SIG-M5 (cell line): ENCODE results near the gene MTUS2.
A peak's percentile ranks its signal among the peaks of the same experiment; 100 is the strongest.
"Not testable (repeated sequence)": the region's sequence is repeated elsewhere in the genome, so short reads cannot be mapped to it uniquely, and the experiment has no call there.

Source experiments
- DNase-seq: peaks from one replicate; lab custom pipeline; 2025; lab: John Stamatoyannopoulos, UW

MTUS2 gene

DNA sequence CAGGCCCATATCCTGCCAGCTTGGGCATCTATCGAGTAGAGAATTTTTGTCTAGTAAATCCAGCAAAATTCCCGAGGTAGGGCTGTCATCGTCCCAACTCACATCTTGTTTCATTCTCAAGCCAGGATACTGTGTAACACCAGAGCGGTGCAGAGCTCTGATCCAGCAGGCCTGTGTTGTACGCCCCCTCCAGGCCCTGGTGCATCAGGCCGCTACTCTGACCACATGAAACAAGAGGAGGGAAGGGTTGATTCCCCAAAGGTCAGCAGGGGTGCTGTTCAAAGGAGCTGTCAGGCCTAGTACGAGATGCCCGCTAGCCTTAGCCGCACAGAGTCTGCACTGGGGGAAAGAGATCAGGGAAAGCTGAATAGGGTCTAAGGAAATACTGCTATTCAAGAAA, 499.3 kb downstream of the MTUS2 start:
- no peak for DNase-seq

DNA sequence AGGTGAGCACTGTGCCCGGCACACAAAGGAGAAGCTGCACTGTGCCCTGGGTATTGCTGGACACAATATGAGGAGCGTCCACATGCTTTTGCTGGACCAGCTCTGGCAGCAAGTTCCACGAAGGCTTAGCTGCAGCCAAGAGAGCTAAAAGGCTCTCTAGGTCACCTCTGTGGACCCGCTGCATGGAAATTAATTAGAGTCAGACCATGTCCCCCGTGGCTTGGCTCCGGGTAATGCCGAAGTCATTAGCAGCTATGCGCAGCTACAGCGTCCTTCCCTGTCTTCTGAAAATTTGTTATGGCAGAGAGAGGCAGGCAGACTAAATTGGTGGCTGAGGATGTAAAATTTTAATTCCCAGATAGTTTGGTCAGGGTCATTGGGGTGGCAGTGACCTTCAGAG, 503.8 kb downstream of the MTUS2 start:
- DNase-seq: no peak

DNA sequence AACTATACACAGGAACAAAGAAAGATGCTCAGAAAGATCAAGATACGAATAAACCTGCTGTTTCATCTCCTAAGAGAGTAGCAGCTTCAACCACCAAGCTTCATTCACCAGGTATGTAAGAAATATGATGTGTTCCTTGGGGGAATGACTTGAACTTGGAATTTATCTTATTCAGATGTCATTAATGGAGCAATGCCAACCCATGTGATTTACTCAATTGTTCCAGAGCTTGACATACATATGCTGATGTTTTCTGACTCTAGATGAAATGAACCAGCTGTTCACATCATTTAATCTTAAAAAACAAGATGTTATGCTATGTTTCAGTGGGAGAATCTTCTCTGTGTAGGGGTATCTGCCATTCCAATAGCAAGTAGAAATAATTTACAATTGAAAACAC, 504.5 kb downstream of the MTUS2 start:
- no peak for DNase-seq

DNA sequence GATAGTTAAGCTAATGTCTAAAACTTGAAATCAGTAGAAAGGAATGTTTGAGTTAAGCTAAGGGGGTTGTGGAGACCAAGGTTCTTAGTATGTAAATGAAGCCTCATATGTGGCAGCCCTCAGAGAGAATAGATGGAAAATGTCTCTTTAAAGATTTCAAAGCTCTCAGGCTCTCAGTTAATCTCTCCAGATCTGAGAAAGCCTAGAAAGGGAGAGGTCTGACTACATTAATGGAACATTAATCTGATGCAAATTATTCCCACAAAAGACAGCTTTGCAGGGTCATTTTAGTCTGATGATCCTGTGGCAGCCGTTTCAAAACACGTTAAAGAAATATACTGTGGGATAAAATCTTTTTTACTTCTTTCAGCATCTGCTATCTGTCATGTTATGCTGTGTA, 508.4 kb downstream of the MTUS2 start:
- no peak for DNase-seq

DNA sequence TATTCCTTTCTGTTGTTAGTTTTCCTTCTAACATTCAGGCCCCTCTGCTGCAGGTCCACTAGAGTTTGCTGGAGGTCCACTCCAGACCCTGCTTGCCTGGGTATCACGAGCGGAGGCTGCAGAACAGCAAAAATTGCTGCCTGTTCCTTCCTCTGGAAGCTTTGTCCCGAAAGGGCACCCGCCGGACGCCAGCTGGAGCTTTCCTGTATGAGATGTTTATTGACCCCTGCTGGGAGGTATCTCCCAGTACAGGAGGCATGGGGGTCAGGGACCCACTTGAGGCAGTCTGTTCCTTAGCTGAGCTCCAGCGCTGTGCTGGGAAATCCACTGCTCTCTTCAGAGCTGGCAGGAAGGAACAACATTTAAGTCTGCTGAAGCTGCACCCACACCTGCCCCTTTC, 516.2 kb downstream of the MTUS2 start:
- DNase-seq: no peak

DNA sequence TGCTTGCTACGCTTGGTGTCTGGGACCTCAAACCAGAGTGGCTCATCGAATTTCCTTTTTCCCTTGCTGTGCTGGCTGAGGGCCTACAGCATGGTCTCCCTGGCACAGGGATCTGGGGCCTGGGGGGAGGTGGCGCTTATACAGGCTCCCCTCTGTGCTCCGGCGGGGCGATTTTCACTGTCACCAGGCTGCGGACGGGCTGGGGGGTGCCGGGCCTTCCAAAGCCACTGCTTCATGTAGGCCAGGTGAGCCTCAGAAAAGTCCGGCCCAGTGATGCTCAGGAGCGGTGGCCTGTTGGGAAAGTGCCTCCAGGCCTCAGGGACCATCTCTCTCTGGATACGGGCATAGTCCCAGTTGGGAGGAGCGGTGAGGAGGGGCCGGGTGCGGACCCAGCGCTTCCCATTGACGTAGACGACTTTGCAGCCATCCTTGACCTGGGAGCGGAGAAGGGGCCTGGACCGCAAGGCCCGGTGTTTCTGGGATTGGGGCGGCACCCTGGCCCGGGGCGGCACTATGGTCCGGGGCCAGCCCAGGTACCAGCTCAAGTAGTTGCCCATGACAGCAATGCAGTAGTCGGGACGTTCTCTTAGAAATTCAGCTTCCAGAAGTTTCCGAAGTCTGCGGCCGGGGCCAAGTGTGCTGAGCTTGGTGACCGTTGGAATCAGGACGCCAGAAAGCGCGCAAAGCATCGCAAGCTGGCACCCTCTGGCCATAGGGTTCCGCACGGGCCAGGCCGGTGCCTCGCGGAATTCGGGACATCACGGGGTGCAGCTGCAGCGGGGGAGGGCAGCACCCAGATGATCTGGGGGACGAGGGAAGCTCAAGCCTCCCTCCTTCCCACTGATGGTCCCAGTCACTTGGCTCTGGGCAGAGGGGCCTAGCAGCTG, 519.5 kb downstream of the MTUS2 start:
- no peak for DNase-seq

DNA sequence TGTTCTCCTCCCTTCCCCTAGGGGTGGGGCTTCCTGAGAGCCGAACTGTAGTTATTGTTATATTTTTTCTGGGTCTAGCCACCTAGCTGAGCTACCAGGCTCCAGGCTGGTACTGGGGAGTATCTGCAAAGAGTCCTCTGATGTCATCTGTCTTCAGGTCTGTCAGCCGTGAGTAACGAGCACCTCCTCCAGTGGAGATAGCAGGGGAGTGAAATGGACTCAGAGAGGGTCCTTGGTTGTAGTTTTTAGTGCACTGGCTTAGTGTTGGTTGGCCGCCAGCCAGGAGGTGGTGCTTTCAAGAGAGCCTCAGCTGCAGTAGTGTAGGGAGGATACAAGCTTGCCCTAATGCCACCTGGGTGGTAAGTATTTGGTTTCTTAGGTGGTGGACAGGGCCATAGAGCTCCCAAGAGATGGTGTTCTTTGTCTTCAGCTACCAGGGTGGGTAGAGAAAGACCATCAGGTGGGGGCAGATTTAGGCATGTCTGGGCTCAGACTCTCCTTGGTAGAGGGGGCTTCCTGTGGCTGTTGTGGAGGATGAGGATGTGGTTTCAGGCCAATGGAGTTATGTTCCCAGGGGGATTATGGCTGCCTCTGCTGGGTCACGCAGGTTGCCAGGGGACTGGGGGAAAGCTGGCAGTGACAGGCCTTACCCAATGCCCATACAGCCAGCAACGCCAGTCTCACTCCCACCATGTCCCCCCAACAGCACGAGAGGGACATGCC, 525.9 kb downstream of the MTUS2 start:
- not testable (repeated sequence) for DNase-seq

DNA sequence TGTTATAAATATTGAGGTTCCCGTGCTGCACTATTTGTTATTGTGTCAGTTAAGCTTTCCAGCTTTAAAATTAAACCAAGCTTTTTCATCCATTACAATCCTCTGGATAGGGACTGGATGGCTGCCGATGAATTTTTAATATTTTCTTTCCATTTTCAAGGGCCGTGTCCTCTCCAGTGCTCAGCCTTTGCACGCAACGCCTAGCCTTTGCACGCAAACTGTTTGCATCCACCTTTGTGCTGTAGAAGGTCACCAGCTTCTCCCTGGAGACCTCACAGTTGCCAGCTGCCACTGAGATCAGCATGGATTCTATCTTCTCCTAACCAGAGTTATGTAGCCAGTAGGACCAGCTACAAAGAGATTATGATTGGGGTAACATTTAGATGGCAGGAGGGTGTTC, 534.9 kb downstream of the MTUS2 start:
- no peak for DNase-seq

DNA sequence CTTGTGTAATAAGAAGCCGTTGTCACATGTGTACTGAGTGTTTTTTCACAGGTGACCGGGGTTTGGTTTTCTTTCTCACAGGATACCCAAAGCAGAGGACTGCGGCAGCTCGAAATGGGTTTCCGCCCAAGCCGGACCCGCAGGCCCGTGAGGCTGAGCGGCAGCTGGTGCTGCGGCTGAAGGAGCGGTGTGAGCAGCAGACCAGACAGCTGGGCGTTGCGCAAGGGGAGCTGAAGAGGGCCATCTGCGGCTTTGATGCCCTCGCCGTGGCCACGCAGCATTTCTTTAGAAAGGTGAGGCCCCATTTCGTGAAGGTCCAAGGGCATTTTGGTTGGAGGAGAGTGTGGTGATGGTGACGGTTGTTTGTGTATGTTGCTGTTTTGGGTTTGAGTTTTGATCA, 539.0 kb downstream of the MTUS2 start:
- no peak for DNase-seq

DNA sequence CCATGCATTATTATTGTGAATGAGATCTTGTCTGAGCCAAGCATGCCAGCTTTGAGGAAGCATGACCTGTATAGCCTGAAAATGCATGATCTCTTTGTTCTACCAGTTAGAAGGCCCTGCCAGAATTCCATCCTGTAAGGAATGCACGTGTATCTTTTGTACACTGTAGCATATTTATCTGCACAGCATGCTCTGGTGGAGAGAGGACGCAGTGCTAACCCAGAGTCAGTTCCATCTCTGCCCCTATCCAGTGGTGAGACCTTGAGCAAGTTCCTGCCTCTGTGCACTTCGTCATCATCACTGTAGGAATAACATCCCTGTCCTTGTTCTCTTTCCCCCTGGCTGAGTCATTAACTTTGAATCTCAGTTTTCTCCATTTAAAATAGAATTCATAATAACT, 541.6 kb downstream of the MTUS2 start:
- no peak for DNase-seq

DNA sequence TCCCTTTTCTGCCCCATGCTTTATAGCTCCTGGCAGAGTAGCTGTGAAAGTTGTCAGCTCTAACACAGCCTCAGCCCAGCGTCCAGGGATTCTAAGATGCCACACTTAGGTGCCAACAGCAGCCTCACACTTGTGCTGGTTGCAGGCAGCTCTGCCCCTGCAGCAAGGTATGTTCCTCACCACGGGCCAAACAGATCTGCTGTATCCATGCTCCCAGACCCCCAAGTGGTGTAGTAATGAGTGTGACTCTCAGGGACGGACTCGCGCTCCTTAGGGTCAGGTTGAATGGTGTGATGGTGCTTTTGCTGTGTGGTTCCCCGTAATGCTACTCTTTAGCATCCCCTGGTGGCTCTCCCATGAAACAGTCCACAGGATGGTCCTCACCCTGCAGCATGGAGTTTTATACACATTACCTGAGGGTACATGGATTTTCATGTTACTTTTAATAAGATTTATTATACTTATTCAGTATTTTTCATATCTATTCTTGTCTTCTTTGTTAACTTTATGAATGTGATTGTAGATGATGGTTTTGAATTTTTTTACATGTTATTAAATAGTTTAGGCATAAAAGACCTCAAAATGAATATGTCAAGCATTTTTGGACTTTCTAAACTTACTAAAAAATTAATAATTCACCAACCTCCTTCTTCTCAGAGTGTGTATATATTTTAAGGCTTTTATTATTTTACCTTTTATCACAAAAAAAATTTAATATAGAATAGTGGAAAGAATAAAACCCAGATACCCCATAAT, 542.9 kb downstream of the MTUS2 start:
- no peak for DNase-seq

DNA sequence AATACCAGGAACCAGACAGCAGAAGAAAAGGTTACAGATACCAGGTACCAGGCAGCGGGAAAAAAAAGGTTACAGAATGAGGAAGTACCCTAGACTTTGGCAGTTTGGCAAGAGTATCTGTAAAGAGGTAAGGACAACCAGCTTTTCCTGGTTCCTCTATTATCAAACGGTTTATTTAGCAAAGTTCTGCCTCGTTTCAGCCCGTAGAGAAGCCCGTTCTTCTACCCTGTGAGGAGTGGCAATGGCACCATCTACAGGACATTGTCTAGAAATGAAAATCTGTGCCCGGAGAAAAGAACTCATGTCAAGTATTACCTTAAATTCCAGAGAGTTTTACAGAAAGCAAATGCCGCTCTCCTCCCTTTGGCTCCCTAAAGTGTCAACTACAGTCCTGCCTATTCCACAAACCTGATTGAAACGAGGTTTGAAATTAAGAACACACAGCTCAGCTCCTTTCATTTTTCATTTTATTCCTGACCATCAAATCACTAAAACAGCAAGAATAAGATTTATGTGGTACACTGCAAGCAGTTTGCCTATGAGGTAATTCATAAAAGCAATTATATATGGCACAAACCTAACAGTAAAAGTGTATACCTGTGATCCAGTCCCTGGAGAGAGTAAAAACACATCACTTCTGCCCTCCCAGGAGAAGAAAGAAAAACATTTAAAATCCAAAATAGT, 549.1 kb downstream of the MTUS2 start:
- peak; percentile 72 for DNase-seq

DNA sequence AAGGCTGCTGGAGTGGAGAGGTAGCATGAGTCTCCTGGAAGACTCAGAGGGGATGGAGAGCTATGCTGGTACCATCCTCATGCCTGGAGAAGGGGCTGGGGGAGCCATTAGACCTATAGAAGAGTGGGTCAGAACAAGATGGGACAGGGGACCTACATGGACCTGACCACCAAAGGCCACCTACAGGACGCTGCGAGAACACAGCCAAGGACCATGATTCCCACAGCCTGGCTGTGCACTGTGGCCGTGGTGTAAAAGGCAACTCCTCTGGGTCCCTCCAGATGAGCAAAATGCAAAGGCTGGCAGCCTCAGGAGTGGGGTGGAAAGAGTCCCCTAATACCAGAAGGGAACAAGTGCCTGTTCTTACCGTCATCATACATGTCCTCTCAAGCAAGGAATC, 559.1 kb downstream of the MTUS2 start:
- DNase-seq: no peak

DNA sequence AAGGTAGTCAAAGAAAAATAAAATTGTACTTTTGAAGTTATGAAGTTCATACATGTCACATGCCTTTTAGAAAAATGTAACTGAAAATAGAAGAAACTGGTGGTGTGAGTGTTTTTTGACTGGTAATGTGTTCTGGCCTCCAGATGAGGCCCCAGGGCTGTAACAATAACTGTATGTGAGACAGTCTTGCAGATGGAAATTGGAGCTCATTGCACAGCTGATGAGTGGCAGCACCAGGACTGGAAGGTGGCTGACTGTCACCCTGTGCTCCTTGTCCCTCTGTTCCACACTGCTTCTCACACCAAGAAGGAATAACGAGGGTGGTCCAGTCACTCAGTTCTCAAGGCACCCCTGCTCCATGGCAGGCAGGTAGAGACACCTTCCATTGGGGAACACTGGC, 559.7 kb downstream of the MTUS2 start:
- no peak for DNase-seq

DNA sequence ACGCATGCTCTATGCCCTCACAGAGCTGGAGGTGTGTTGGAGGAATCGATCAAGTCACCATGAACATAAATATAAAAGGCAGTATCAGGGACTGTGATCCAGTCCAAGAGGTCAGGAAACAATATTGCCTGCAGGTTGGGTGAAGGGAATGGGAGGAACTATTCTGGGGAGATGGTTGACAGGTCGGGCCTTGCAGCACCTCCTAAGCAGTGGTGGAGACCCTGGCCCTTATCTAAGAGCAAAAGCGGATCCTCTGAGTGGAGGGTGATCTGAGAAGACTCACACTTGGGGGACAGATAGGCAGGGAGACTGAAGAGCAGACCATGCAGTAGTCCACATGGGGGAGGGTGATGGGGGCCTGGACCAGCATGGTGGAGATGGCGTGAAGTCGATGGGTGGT, 561.9 kb downstream of the MTUS2 start:
- no peak for DNase-seq

DNA sequence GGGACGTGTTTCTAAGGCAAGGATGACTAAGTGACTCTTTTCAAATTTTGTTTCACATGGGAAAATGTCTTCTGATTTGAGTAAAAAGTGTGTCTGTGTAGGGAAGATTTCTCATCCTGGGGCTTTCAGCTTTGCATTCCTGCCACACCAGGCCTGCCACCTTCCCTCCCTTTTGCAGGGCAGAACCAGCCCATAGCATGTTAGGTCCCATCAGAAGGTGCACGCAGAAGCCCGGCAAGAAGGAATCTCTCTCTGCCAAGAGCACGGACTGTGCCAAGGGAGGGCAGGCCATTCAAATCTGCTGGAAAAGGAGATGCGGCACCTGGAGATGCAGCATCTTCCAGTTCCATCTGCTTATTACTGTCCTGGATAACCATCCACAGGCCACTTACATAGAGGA, 563.3 kb downstream of the MTUS2 start:
- no peak for DNase-seq

DNA sequence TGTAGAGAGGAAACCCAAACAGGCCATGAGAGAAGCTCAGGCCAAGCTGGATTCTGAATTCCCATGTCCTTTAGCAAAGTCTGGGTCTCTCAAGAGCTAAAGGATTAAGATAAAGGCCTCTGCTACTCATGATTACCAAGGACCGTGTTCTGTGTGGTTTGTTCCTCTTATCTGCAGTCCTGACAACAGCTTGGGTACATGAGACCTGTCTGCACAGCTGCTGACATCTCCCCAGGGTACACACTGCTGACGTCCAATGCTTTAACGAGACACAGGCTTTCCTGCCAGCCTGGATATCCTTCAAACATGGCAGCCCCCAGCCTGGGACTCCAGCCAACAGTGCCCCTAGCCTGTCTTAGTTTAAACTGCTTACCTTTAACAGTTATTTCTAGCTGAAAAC, 564.3 kb downstream of the MTUS2 start:
- DNase-seq: no peak

DNA sequence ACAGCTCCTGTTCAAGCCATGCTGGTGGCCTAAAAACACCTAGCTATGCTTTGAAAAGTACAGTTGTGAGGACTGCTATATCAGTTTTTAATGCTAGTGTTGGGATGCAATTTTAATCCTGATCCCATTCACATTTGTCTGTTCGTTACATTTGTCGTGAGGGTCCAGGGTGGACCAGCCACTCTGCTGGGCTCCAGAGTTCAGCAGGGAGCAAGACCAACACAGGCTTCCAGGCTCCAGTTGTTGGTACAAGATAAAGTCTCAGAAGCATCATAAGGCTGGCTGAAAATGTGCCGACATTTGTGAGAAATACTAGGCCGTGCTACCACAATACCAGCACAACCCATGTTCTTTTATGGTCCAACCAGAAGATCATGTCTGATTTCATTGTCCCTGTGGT, 564.7 kb downstream of the MTUS2 start:
- DNase-seq: no peak

DNA sequence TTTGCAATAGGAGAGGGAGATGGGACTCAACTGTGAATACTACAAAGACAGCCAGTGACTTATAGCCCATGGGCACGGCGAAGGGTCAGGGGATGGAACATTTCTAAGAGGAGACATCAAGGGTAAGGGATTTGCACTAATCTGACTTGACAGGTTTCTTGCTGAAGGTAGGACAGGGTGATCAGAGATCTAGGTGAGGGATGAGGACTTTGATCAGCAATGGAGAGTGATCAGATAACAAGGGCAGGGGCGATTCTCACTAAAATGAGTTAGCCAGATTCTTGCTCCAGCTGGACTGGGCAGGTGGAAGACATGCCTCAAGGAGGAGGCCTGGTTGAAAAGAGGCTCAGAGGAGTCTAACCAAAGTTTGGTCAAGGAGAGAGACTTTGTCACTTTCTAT, 566.1 kb downstream of the MTUS2 start:
- DNase-seq: no peak

DNA sequence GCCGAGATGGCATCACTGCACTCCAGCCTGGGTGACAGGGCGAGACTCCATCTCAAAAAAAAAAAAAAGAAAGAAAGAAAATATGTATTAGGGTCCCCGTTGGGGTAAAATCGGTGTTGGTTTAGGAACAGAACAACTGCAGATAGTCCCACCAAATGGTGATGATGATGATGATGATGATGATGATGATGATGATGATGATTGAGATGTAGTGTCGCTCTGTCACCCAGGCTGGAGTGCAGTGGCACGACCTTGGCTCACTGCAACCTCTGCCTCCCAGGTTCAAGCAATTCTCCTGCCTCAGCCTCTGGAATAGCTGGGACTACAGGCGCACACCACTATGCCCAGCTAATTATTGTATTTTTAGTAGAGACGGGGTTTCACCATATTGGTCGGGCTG, 570.5 kb downstream of the MTUS2 start:
- DNase-seq: not testable (repeated sequence)

DNA sequence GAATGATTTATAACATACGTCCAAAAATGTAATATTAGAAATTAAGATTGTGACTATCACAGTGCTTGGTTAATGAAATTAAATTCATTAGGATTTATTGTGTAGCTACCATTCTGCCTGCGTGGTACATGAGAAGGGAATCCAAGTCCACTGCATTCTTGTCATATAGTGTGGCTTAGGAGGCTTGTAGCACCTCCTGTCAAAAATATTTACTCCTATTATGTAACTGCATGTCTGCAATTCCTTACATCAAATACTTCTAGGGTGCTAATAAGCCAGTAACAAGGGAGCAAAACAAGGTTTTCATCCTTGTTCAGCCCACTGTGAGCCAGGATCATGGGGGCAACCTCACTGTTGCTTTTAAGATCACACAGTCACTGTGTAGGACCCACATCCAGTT, 576.3 kb downstream of the MTUS2 start:
- DNase-seq: no peak

DNA sequence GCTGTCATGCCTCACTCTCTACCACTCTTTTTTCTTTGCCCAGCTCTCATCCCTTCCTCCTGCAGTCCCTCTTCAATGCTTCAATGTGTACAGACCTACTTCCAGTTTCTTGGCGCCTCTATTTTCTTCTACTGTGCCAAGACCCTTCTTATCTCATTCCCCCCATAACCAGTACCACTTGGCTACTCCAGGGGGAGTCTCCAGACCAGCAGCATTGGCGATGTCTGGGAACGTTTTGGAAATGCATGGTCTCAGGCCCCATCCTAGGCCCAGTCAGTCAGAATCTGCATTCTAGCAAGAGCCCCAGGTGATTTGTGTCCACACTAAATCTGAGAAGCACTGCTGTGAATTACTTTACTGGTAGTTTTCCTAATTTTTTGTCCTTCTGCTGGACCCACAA, 577.1 kb downstream of the MTUS2 start:
- no peak for DNase-seq
